PFSK-1 (cell line): ENCODE data around the gene PREX1.

ENCODE experiments used
- FOXP2 ChIP-seq: optimal IDR thresholded peaks from 2 replicates; pipeline ENCODE3; 2011; ENCODE audit warnings: borderline replicate concordance, control low read depth, inconsistent platforms; ENCODE audit not compliant: insufficient read depth; ENCODE audit errors: extremely low read length, extremely low read depth
- POLR2AphosphoS5 ChIP-seq: IDR thresholded peaks from 2 replicates; pipeline ENCODE4 v1.6.1; 2012; ENCODE audit warnings: low read depth, mild to moderate bottlenecking, control low read depth, low read length, moderate library complexity
- SIN3A ChIP-seq: IDR thresholded peaks from 2 replicates; pipeline ENCODE4 v1.6.1; 2012; ENCODE audit warnings: mild to moderate bottlenecking, low read length, moderate library complexity, borderline replicate concordance; ENCODE audit not compliant: insufficient read depth
- TAF1 ChIP-seq: IDR thresholded peaks from 2 replicates; pipeline ENCODE4 v1.6.1; 2012; ENCODE audit warnings: low read length, control low read depth, borderline replicate concordance; ENCODE audit not compliant: insufficient read depth
- TF ChIP-seq, protein P1 (sequence below), 2 experiments: IDR thresholded peaks; 2 replicates each; pipeline versions ENCODE4 v1.6.1 to v1.8.0; 2011 to 2012; ENCODE audit warnings: low read depth in 2 of 2, low read length in 2 of 2, control low read depth in 1 of 2, inconsistent platforms in 1 of 2, mild to moderate bottlenecking in 1 of 2, moderate library complexity in 1 of 2; ENCODE audit not compliant: insufficient read depth in 1 of 2

PREX1 gene

GRCh38 chr20:48621376-48622078 is 206.3 kb downstream of the PREX1 start:
- TF ChIP-seq SIN3A (no peak), TAF1 (no peak), FOXP2 (no peak), POLR2AphosphoS5 (no peak)
- TF ChIP-seq, protein P1, sequence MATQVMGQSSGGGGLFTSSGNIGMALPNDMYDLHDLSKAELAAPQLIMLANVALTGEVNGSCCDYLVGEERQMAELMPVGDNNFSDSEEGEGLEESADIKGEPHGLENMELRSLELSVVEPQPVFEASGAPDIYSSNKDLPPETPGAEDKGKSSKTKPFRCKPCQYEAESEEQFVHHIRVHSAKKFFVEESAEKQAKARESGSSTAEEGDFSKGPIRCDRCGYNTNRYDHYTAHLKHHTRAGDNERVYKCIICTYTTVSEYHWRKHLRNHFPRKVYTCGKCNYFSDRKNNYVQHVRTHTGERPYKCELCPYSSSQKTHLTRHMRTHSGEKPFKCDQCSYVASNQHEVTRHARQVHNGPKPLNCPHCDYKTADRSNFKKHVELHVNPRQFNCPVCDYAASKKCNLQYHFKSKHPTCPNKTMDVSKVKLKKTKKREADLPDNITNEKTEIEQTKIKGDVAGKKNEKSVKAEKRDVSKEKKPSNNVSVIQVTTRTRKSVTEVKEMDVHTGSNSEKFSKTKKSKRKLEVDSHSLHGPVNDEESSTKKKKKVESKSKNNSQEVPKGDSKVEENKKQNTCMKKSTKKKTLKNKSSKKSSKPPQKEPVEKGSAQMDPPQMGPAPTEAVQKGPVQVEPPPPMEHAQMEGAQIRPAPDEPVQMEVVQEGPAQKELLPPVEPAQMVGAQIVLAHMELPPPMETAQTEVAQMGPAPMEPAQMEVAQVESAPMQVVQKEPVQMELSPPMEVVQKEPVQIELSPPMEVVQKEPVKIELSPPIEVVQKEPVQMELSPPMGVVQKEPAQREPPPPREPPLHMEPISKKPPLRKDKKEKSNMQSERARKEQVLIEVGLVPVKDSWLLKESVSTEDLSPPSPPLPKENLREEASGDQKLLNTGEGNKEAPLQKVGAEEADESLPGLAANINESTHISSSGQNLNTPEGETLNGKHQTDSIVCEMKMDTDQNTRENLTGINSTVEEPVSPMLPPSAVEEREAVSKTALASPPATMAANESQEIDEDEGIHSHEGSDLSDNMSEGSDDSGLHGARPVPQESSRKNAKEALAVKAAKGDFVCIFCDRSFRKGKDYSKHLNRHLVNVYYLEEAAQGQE (IDR thresholded peaks at IDR 0.05; ENCODE audit: insufficient read depth in 1 of 2, low read depth in 2 of 2, low read length in 2 of 2), result no peak

DNA sequence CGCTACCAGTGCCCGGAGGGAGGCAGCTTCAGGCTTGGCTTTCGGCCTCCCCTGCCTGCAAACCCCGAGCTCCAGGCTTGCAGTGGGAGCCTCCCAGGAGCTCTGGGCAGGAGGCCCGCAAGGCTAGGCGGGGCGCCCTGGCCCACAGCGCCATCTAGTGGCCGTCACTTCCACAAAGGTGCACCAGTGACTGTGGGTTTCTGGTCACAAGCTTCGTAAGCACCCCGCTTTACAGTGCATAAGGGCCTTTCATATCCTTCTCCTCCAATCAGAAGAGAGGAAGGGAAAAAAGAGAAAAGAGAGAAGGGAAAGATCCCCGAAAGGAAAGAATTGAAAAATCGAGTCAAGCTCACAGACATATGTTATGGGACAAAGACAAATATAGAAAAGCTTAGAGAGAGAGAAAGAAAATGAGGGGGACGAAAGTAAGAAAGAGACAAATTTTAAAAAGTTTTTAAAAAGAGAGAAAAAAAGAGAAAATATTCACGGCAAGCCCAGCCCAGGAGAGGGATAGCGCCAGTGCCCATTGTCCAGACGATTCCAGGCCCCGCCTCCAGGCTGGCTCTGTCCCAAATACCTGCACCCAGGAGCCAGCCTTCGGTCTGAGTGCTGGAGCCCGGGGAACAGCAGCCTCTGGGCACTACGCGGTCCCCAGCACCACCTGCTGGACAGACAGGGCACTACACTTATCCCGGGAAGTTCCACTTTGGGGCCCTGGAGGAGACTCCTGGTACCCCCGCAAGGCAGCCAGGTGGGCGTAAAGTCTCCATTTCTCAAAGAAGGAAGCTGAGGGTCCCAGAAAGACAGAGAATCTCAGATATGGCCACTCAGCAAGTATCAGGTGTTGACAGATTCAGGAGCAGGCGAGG is 207.1 kb downstream of the PREX1 start:
- TF ChIP-seq SIN3A (no peak), FOXP2 (no peak), TAF1 (no peak), POLR2AphosphoS5 (no peak)
- TF ChIP-seq, protein P1 (IDR thresholded peaks at IDR 0.05; ENCODE audit: insufficient read depth in 1 of 2, low read depth in 2 of 2, low read length in 2 of 2), result no peak

DNA sequence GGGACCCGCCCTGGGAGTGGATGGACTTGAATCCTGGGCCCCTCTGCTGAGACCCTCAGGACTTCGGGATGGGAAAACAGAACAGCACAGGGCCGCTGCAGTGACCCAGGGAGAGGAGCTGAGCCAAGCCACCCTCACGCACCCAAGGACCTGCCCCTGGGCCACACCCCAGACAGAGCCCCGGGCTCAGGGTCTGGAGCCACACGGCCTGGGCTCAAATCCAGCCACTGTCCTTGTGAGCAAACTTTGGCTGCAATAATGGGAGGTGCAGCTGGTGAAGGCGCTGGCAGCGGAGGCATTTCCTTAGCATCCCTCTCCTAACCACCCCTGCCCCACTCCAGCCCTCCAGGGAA is 207.7 kb downstream of the PREX1 start:
- TF ChIP-seq SIN3A (no peak), FOXP2 (no peak), POLR2AphosphoS5 (no peak), TAF1 (no peak)
- TF ChIP-seq, protein P1 (IDR thresholded peaks at IDR 0.05; ENCODE audit: insufficient read depth in 1 of 2, low read depth in 2 of 2, low read length in 2 of 2), result no peak

DNA sequence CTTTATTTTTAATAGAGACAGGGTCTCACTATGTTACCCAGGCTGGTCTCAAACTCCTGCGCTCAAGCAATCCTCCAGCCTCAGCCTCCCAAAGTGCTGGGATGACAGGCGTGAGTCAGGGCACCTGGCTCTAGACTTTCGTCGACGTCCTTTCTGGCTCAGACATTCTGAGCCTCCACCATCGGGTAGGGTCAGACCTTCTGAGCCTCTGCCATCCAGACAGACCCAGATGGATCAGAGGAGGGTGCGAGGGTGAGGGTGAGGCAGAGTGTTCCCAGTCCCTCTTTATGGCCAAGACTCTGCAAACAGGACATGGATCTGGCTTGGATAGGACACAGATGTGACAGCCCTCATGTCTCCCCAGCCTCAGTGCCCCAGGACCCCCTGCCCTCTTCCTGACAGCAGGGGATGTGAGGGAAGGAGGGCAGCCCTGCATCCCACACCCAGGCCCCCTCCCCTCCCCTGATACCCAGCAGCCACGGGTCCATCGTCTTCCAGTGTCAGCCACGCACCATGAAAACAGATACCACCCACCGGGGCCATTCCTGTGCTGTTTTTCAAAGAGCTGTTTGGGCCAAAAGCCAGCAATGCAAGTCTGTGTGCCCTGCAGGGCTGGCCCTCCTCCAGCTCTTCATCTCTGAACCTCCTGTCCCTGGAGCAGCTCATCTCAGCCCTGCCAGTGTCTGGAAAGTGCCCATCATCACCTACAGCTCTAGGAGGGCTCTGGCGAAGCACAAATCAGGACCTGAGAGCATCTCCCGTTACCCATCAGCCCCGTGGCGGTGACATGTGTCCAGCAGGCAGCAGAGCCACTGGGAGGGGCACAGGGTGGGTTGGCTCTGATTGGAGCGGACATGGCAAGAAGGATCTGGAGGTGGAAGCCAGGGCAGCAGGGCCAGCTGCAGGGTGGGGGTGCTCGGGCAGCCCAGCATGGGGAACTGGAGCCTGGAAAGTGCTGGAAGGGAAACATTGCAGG is 208.4 kb downstream of the PREX1 start:
- TF ChIP-seq FOXP2, result no peak
- no peak for TF ChIP-seq TAF1
- TF ChIP-seq, protein P1 (IDR thresholded peaks at IDR 0.05; ENCODE audit: insufficient read depth in 1 of 2, low read depth in 2 of 2, low read length in 2 of 2), result no peak
- no peak for TF ChIP-seq POLR2AphosphoS5
- TF ChIP-seq SIN3A, result no peak
